Large intestine (tissue), 3 donors: ENCODE results near the gene EIF4G2. TPM values are rescaled to one million over a fixed set of nuclear protein-coding genes. Genes with fewer than 3 reads are reported as not detected.
"Not testable (repeated sequence)": the region's sequence is repeated elsewhere in the genome, so short reads cannot be mapped to it uniquely, and the experiment has no call there.

Source experiments
- DNase-seq, 2 donors: peaks; one replicate each; pipeline versions ENCODE4 v3.0.0 to v3.0.0-alpha.2; 2013
- H3K27ac ChIP-seq: one replicate; pipeline ENCODE4 v1.5.1; 2013; ENCODE audit warnings: low read length
- H3K27me3 ChIP-seq: 2 replicates; pipeline ENCODE4 v1.6.1; 2013; ENCODE audit warnings: low read length; ENCODE audit not compliant: control insufficient read depth, insufficient read depth
- H3K36me3 ChIP-seq: 2 replicates; pipeline ENCODE4 v1.6.1; 2013; ENCODE audit warnings: low read length; ENCODE audit not compliant: control insufficient read depth, insufficient read depth
- H3K4me1 ChIP-seq: one replicate; pipeline ENCODE4 v1.6.1; 2013; ENCODE audit warnings: low read length; ENCODE audit not compliant: control insufficient read depth, insufficient read depth
- H3K4me3 ChIP-seq: one replicate; pipeline ENCODE4 v1.5.1; 2013; ENCODE audit warnings: low read length
- H3K9me3 ChIP-seq: one replicate; pipeline ENCODE4 v1.6.1; 2013; ENCODE audit warnings: mild to moderate bottlenecking, low read depth, low read length, moderate library complexity; ENCODE audit not compliant: control insufficient read depth
- WGBS: methylation state at CpG from one replicate; pipeline ENCODE4 v1.1.5; 2013; ENCODE audit warnings: low lambda C conversion rate; ENCODE audit not compliant: insufficient coverage; 5-methylcytosine and 5-hydroxymethylcytosine counted together
- polyA plus RNA-seq: library from polyadenylated mRNA; unstranded; fragments of 120-200 nt; gene quantifications from one replicate; pipeline ENCODE4 v1.2.1, GENCODE V29; 2013

The EIF4G2 gene
- polyA plus RNA-seq, 1 donor, result 475 TPM

DNA sequence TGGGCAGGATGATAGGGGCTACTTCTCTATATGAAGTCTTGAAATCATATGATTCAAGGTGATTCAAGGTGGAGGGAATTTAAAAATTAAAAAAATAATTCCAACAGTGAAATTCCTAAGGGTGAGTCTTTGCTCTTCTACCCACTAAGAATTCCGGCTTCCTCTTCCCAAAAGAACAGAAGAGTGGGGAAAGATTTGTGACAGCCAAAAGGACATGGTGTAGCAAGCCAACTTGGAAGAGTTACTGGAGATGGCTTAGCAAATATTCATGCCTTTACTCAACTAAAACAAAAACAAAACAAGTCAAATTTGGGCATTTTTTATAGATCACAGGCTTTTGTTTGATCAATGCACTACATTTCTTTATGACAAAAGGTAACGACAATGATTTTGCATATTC is 36.9 kb upstream of the EIF4G2 start:
- H3K27me3 ChIP-seq, result no peaks in the 10 kb centered on the region
- no CpG with 5 or more reads among the region's 2 CpGs for WGBS
- no peak overlapping the region for H3K4me3 ChIP-seq
- H3K4me1 ChIP-seq, result peaks cover 22% of the 10 kb centered on the region
- no peaks in the 10 kb centered on the region for H3K36me3 ChIP-seq
- H3K27ac ChIP-seq, result no peak overlapping the region
- H3K9me3 ChIP-seq, result no peaks in the 10 kb centered on the region
- DNase-seq, result no peak

GRCh38 chr11:10844796-10845195 is 36.1 kb upstream of the EIF4G2 start:
- Histone ChIP-seq H3K36me3 (no peaks in the 10 kb centered on the region), H3K4me3 (no peak overlapping the region), H3K27me3 (no peaks in the 10 kb centered on the region), H3K9me3 (no peaks in the 10 kb centered on the region), H3K4me1 (peaks cover 22% of the 10 kb centered on the region), H3K27ac (no peak overlapping the region)
- DNase-seq, result no peak

- DNase-seq, result peak in 1 of 2 donors; percentile 64
- Histone ChIP-seq H3K27ac (no peak overlapping the region), H3K4me3 (no peak overlapping the region), H3K4me1 (peaks cover 22% of the 10 kb centered on the region), H3K27me3 (no peaks in the 10 kb centered on the region), H3K9me3 (no peaks in the 10 kb centered on the region), H3K36me3 (no peaks in the 10 kb centered on the region)
Measured at GRCh38 chr11:10844356-10844755, 35.6 kb upstream of the EIF4G2 start.

DNA sequence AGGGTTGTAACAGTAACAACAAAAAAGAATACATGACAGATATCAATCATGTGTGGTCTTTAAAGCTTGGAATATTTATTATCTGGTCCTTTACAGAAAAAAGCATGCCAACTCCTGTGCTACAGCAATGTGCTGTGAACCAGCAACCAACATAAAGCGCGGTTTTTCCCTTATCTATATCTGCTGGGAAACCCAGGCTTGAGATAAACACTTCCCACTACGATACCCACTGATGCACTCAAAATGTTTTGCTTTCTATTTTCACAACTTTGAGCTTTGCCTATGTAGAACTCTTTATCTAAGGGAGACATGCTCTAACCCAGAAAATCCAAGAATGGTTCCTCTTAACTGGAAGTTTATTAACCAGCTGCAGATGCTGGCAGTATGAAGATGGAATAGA is 30.2 kb upstream of the EIF4G2 start:
- Histone ChIP-seq H3K27ac (no peak overlapping the region), H3K4me1 (peaks cover 14% of the 10 kb centered on the region), H3K4me3 (no peak overlapping the region), H3K9me3 (no peaks in the 10 kb centered on the region), H3K36me3 (no peaks in the 10 kb centered on the region), H3K27me3 (no peaks in the 10 kb centered on the region)
- no peak for DNase-seq
- no CpG with 5 or more reads among the region's 3 CpGs for WGBS

GRCh38 chr11:10838083-10838482 is 29.4 kb upstream of the EIF4G2 start:
- H3K9me3 ChIP-seq, result no peaks in the 10 kb centered on the region
- H3K4me1 ChIP-seq, result peaks cover 9% of the 10 kb centered on the region
- no peak overlapping the region for H3K4me3 ChIP-seq
- no peak for DNase-seq
- no peaks in the 10 kb centered on the region for H3K27me3 ChIP-seq
- H3K36me3 ChIP-seq, result no peaks in the 10 kb centered on the region
- H3K27ac ChIP-seq, result no peak overlapping the region

GRCh38 chr11:10836884-10837283 is 28.2 kb upstream of the EIF4G2 start:
- not testable (repeated sequence) for DNase-seq, H3K36me3 ChIP-seq, H3K4me1 ChIP-seq, H3K27me3 ChIP-seq, H3K9me3 ChIP-seq, H3K27ac ChIP-seq, H3K4me3 ChIP-seq
- WGBS, result 100% methylated on average over 1 of the region's 4 CpGs

DNA sequence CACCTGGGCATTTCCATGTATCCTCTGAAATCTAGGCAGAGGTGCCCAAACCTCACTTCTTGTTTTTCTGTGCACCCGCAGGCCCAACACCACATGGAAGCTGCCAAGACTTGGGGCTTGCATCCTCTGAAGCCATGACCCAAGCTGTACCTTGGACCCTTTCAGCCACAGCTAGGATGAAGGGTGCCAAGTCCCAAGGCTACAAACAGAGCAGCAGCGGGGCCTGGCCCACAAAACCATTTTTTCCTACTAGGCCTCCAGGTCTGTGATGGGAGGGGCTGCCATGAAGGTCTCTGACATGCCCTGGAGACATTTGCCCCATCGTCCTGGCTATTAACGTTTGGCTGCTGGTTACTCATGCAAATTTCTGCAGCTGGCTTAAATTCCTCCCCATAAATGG is 20.4 kb upstream of the EIF4G2 start:
- Histone ChIP-seq H3K36me3 (no peaks in the 10 kb centered on the region), H3K4me3 (no peak overlapping the region), H3K27ac (no peak overlapping the region), H3K9me3 (no peaks in the 10 kb centered on the region), H3K27me3 (no peaks in the 10 kb centered on the region), H3K4me1 (peaks cover 4% of the 10 kb centered on the region)
- no peak for DNase-seq
- WGBS, result 80% methylated on average over 1 of the region's 4 CpGs

DNA sequence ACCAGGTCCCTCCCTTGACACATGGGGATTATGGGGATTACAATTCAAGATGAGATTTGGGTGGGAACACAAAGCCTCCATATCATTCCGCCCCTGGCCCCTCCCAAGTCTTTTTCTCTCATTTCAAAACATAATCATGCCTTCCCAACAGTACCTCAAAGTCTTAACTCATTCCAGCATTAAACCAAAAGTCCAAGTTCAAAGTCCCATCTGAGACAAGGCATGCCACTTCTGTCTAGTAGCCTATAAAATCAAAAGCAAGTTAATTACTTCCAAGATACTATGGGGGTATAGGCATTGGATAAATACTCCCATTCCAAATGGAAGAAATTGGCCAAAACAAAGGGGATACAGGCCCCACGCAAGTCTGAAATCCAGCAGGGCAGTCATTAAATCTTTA is 19.7 kb upstream of the EIF4G2 start:
- H3K27me3 ChIP-seq, result no peaks in the 10 kb centered on the region
- H3K4me1 ChIP-seq, result peaks cover 4% of the 10 kb centered on the region
- H3K36me3 ChIP-seq, result no peaks in the 10 kb centered on the region
- H3K27ac ChIP-seq, result no peak overlapping the region
- H3K9me3 ChIP-seq, result no peaks in the 10 kb centered on the region
- H3K4me3 ChIP-seq, result no peak overlapping the region
- peak; percentile 21 to 71 for DNase-seq
- WGBS, result no CpG with 5 or more reads among the region's 2 CpGs

DNA sequence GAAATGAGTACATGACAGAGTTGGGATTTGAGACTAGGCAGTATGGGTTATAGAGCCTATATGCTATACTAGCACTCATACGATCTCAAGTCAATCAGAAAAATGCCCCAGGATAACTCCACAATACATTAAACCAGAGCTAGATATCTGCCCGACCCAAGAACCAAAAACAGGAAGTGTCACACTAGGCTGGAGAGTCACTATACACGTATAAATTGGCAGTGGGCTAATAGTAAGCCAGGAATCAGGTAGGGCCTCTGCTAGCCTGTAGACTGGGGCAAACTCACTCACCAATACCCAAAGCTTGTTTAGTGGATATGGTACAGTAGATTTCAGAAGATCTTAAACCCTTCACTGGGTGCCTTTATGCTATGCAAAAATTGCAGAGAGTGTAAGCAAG is 16.2 kb upstream of the EIF4G2 start:
- no CpG with 5 or more reads among the region's 3 CpGs for WGBS
- no peaks in the 10 kb centered on the region for H3K9me3 ChIP-seq
- H3K27ac ChIP-seq, result no peak overlapping the region
- H3K4me1 ChIP-seq, result peaks cover 4% of the 10 kb centered on the region
- DNase-seq, result no peak
- no peaks in the 10 kb centered on the region for H3K36me3 ChIP-seq
- H3K27me3 ChIP-seq, result no peaks in the 10 kb centered on the region
- H3K4me3 ChIP-seq, result no peak overlapping the region

DNA sequence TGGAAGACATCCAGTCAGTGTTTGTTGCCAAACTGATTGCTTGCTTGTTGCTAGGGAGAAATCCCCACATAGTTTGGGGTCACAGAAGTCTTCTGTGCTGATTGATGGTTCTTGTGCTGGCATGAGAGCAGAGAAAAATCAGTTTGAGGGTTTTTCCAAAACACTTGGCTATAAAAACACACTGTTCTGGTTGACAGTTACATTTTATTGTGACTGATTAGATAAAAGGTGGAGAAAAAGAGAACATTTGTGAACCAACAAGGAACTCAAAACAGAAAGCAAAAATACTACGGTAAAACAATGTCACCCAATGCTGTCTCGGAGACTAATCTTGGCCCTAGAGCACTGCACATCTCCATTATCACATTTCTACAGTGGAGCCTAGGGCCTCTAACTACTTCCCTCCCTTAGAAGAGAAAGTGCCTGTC is 14.4 kb upstream of the EIF4G2 start:
- no CpG with 5 or more reads among the region's 2 CpGs for WGBS
- Histone ChIP-seq H3K36me3 (no peaks in the 10 kb centered on the region), H3K9me3 (no peaks in the 10 kb centered on the region), H3K4me3 (no peak overlapping the region), H3K4me1 (no peaks in the 10 kb centered on the region), H3K27me3 (no peaks in the 10 kb centered on the region), H3K27ac (no peak overlapping the region)
- DNase-seq, result peak in 1 of 2 donors; percentile 30

DNA sequence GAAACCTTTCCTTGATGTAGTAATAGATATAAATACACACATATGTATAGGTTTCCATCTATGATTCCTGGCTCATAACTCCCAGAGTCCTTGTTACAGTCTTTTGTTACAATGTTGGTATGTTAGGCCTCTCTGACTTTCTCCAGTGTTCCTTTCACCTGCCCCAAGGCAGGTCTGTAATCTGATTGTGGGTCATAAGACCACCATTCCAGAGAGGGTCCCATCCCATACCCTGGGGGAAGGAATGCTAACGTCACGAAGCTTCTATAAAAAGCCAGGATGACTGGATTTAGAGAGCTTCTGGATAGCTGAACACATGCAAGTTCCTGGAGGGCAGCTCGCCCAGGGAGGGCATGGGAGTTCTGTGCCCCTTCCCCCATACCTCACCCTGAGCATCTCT is 13.8 kb upstream of the EIF4G2 start:
- DNase-seq, H3K36me3 ChIP-seq, H3K27me3 ChIP-seq, H3K27ac ChIP-seq, H3K4me1 ChIP-seq, H3K4me3 ChIP-seq, H3K9me3 ChIP-seq: not testable (repeated sequence)
- WGBS, result no CpG with 5 or more reads among the region's 3 CpGs
